ENCODE measurements around the gene FBXL7. TPM values are rescaled to one million over a fixed set of nuclear protein-coding genes. Genes with fewer than 3 reads are reported as not detected.

The FBXL7 gene
- 8.8 and 9.1 TPM in 2 replicates for total RNA-seq

DNA sequence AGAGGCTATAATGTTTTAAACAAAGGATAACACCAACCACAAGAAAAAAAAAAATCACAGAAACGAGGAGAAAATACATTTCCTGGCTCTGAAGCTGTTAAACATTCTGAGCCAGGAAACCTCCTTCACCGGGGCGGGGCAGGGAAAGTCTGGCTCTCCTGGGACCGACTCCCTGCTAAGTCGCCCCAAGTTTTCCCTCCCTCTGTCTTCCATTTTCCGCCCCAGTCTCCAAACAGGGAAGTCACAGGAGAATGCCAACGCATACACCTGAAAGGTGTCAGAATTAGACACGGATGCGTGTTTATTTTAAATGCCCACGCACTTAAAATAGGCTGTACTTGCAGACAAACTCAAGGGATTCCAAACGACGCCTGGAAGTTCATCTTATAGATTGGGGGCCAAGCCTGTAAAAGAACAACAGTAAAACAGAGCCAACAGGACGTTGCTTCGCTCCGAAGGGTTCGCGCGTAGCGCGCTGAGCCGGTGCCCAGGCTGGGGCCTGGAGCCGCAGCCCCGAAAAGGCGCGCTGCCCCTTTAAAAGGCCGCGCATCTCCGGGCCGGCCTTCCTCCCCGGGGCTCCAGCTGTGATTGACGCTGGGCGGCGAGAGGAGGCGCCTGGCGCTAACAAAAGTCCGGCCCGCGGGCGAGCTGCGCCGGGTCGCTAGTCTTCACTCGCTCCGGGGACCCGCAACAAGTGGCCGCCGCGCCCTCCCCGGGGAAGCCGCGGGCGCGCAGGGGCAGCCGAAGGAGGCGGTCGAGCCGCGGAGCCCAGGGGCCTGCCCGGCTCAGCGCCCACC lies at the start of gene FBXL7:
Gene FBXL7, plus strand, starts transcription at position 653 of the 797 bp plus-strand sequence.

Measured in cardiac ventricle fibroblast (primary cell).